H1 (cell line): ENCODE results near the gene TOP3B. TPM values are rescaled to one million over a fixed set of nuclear protein-coding genes. Genes with fewer than 3 reads are reported as not detected.

Experiments
- ATF2 ChIP-seq: IDR thresholded peaks from 2 replicates; pipeline ENCODE4 v1.6.1; 2012; ENCODE audit warnings: low read length, inconsistent platforms
- ATF3 ChIP-seq: IDR thresholded peaks from 2 replicates; pipeline ENCODE4 v1.6.1; 2011; ENCODE audit warnings: low read depth, mild to moderate bottlenecking, low read length; ENCODE audit not compliant: insufficient read depth
- CBX5 ChIP-seq: fragments of 300-800, 300-1000 bp; sonication (generic); IDR thresholded peaks from 2 replicates; pipeline ENCODE4 v1.7.1; 2016; ENCODE audit warnings: antibody characterized with exemption, low read length, low read depth
- EGR1 ChIP-seq: IDR thresholded peaks from 2 replicates; pipeline ENCODE4 v1.6.1; 2011; ENCODE audit warnings: low read depth, low read length, borderline replicate concordance
- JUND ChIP-seq: IDR thresholded peaks from 2 replicates; pipeline ENCODE4 v1.6.1; 2011; ENCODE audit warnings: mild to moderate bottlenecking, improper control_type of control experiment, low read length
- KDM4A ChIP-seq: IDR thresholded peaks from one replicate; pipeline ENCODE4 v1.7.1; 2012; ENCODE audit warnings: low read depth, mild to moderate bottlenecking, moderate library complexity, low read length, inconsistent platforms; ENCODE audit not compliant: severe bottlenecking
- POLR2AphosphoS5 ChIP-seq: IDR thresholded peaks from 2 replicates; pipeline ENCODE4 v1.6.1; 2011; ENCODE audit warnings: low read depth, low read length
- SIN3A ChIP-seq, 2 experiments: IDR thresholded peaks in 1 of 2; conservative IDR thresholded peaks in 1 of 2; 2 replicates each; pipeline ENCODE4 v1.6.1; 2011 to 2012; ENCODE audit warnings: low read length in 2 of 2, improper control_type of control experiment in 1 of 2, low read depth in 1 of 2, mild to moderate bottlenecking in 1 of 2
- USF2 ChIP-seq: IDR thresholded peaks from 2 replicates; pipeline ENCODE4 v1.6.1; 2011; ENCODE audit warnings: low read length, improper control_type of control experiment
- polyA plus RNA-seq, 7 experiments: library from polyadenylated mRNA; depleted of rRNA in 3 of 7; stranded (reverse) in 5 of 7; unstranded in 2 of 7; fragments of >200 nt in 5 of 7; fragments of 200-250 nt in 2 of 7; gene quantifications; 1 replicate in 5 of 7; 2 replicates in 1 of 7; 4 replicates in 1 of 7; pipeline versions ENCODE4 v1.2.1 to v1.2.3, GENCODE V29; 2011 to 2013; ENCODE audit warnings: missing spikeins in 2 of 7, mixed read lengths in 2 of 7
- total RNA-seq: library from RNA; stranded (reverse); fragmentation: NEBNext Ultra II Directional; extraction: Animal tissue kit (Norgen Biotek cat#: 25700); gene quantifications from 2 replicates; pipeline ENCODE4 v1.2.1, GENCODE V29; 2021

Gene TOP3B
- total and polyA plus RNA-seq, 2 of the 8 experiments (the other 6 are each of a cell fraction or from before 2014, with no cell fraction given): 30.4 to 52.8 TPM

GRCh38 chr22:22018825-22019658, 36.5 kb upstream of the TOP3B start (continued):
- TF ChIP-seq POLR2AphosphoS5: no peak
- no peak for TF ChIP-seq KDM4A
- TF ChIP-seq ATF3: no peak
- TF ChIP-seq ATF2: no peak
- TF ChIP-seq USF2: no peak
- no peak for TF ChIP-seq JUND
- TF ChIP-seq SIN3A (conservative IDR thresholded peaks at IDR 0.05 in 1 of 2, IDR thresholded peaks at IDR 0.05 in 1 of 2; ENCODE audit: low read depth in 1 of 2, low read length in 2 of 2): no peak
- TF ChIP-seq CBX5: no peak
- no peak for TF ChIP-seq EGR1
